ENCODE data around the gene LRTM2. TPM values are rescaled to one million over a fixed set of nuclear protein-coding genes. Genes with fewer than 3 reads are reported as not detected.

The LRTM2 gene
- total and polyA plus RNA-seq, 9 of the 15 experiments (the other 6 are each of a cell fraction or from before 2014, with no cell fraction given), result 0.09 TPM; not detected in 8

GRCh38 chr12:1834186-1834925, 14.0 kb downstream of the LRTM2 start:
- peaks cover 16 to 80% of the 10 kb centered on the region in 2 experiments for H3K27me3 ChIP-seq (ENCODE audit: control insufficient read depth in 2 of 2, insufficient read depth in 2 of 2, low read length in 2 of 2)
- H3K27ac ChIP-seq (ENCODE audit: extremely low read depth, low read depth, low read length), result no peak overlapping the region
- intact Hi-C loops (cut with micrococcal nuclease) (no loop called here), in situ Hi-C loops (cut with MboI) (no loop called here)
- CTCF ChIA-PET (ENCODE audit: low intra/inter-chr PET ratio), result no interaction called here
- TF ChIP-seq TEAD1 (CRISPR knock-in tag; IDR thresholded peaks at IDR 0.05), result no peak
- TF ChIP-seq, protein P1, sequence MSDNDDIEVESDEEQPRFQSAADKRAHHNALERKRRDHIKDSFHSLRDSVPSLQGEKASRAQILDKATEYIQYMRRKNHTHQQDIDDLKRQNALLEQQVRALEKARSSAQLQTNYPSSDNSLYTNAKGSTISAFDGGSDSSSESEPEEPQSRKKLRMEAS (CRISPR knock-in tag; IDR thresholded peaks at IDR 0.05), result no peak
- no peak for TF ChIP-seq EWSR1 (IDR thresholded peaks at IDR 0.05; ENCODE audit: borderline replicate concordance, low read depth, partially characterized antibody)
- TF ChIP-seq CBX3 (IDR thresholded peaks at IDR 0.05; ENCODE audit: borderline replicate concordance in 1 of 2, low read length in 2 of 2), result no peak
- no peak for TF ChIP-seq SMAD2 (IDR thresholded peaks at IDR 0.05; ENCODE audit: low read depth, low read length)
- TF ChIP-seq ZNF124 (CRISPR knock-in tag; IDR thresholded peaks at IDR 0.05), result no peak
- no peak for TF ChIP-seq CREBBP (IDR thresholded peaks at IDR 0.05; ENCODE audit: low read depth, low read length)
- no peak for TF ChIP-seq ZNF766 (CRISPR knock-in tag; conservative IDR thresholded peaks at IDR 0.05)
- TF ChIP-seq ELK3 (CRISPR knock-in tag; IDR thresholded peaks at IDR 0.05), result no peak
- no peak for TF ChIP-seq ZNF395 (CRISPR knock-in tag; IDR thresholded peaks at IDR 0.05)
- no peak for TF ChIP-seq RFX1 (IDR thresholded peaks at IDR 0.05)
- no peak for TF ChIP-seq ZNF512 (tag; IDR thresholded peaks at IDR 0.05)
- no peak for TF ChIP-seq NR4A1 (CRISPR knock-in tag; IDR thresholded peaks at IDR 0.05)
- TF ChIP-seq NR4A1 (tag; IDR thresholded peaks at IDR 0.05), result no peak
- TF ChIP-seq TRIM24 (IDR thresholded peaks at IDR 0.05), result no peak
- no peak for DNase-seq (ENCODE audit: extremely low read depth in 1 of 4, low spot score in 3 of 4)
- H3K4me1 ChIP-seq (replicated peaks in 1 of 2; ENCODE audit: control insufficient read depth in 2 of 2, insufficient read depth in 2 of 2, low read length in 2 of 2), result peaks cover 0 to 14% of the 10 kb centered on the region in 2 experiments; a peak in 1 of 5 replicates
- H3K9ac ChIP-seq (ENCODE audit: insufficient read depth in 1 of 2, low read depth in 2 of 2, low read length in 2 of 2), result no peak overlapping the region
- H3K79me2 ChIP-seq (ENCODE audit: control insufficient read depth, insufficient read depth, low read length), result no peaks in the 10 kb centered on the region
- H3K36me3 ChIP-seq (ENCODE audit: control insufficient read depth, insufficient read depth, low read length), result no peaks in the 10 kb centered on the region
- no peak overlapping the region for H3K4me2 ChIP-seq (ENCODE audit: insufficient read depth, low read length)
- no peak for FAIRE-seq
- BruUV-seq (replicated peaks), result no TSS peak
- POLR2A ChIA-PET, result interaction anchor here (0.7 kb wide), 1 partner anchor 14 kb away, joined by 3 read pairs; the partner anchor contains the start of gene LRTM2
- H4K20me1 ChIP-seq (replicated peaks; ENCODE audit: control insufficient read depth, insufficient read depth, low read length), result peaks cover 7% of the 10 kb centered on the region; the same call in 1 of the 2 replicates
- 0% methylated on average over 15 of the region's 34 CpGs for WGBS (ENCODE audit: insufficient coverage, low coverage, missing lambda C conversion rate)
- no peaks in the 10 kb centered on the region for H3K9me3 ChIP-seq (replicated peaks; ENCODE audit: control insufficient read depth, insufficient read depth, low read depth, low read length)
- H3K4me3 ChIP-seq, result no peak overlapping the region
- no peak overlapping the region for H2AFZ ChIP-seq (ENCODE audit: low read depth, low read length)
- no peaks in the 10 kb centered on the region for H3K9me1 ChIP-seq (ENCODE audit: control insufficient read depth, insufficient read depth, low read length)
- no peak for ATAC-seq

Measured in K562 (cell line).